NT2/D1 (cell line): Measurements from ENCODE around the gene KCNH3.

Source experiments
- DNase-seq: peaks from one replicate; pipeline ENCODE4 v3.0.0-alpha.2; 2011; ENCODE audit warnings: low read depth, low spot score
- H3K27me3 ChIP-seq: 2 replicates; pipeline ENCODE4 v1.6.0; 2011; ENCODE audit warnings: mild to moderate bottlenecking; ENCODE audit not compliant: insufficient read length, insufficient read depth
- H3K36me3 ChIP-seq: 2 replicates; pipeline ENCODE4 v1.6.1; 2011; ENCODE audit warnings: mild to moderate bottlenecking, low read length, mixed read lengths; ENCODE audit not compliant: insufficient read depth, insufficient read length
- H3K4me1 ChIP-seq: 2 replicates; pipeline ENCODE4 v1.5.1; 2011; ENCODE audit not compliant: insufficient read depth, insufficient read length
- H3K4me3 ChIP-seq: 2 replicates; pipeline ENCODE4 v1.5.1; 2011; ENCODE audit warnings: low read depth; ENCODE audit not compliant: insufficient read length
- H3K9ac ChIP-seq: 2 replicates; pipeline ENCODE4 v1.6.0; 2011; ENCODE audit warnings: low read depth; ENCODE audit not compliant: insufficient read length
- H3K9me3 ChIP-seq: 2 replicates; pipeline ENCODE4 v1.5.1; 2011; ENCODE audit warnings: mild to moderate bottlenecking, low read length; ENCODE audit not compliant: insufficient read depth
- SUZ12 ChIP-seq: IDR thresholded peaks from 2 replicates; pipeline ENCODE4 v1.6.1; 2011; ENCODE audit not compliant: insufficient read length, insufficient read depth; ENCODE audit errors: extremely low read depth
- YY1 ChIP-seq: IDR thresholded peaks from 2 replicates; pipeline ENCODE4 v1.6.1; 2011; ENCODE audit not compliant: insufficient read length, insufficient read depth
- ZNF274 ChIP-seq: IDR thresholded peaks from 2 replicates; pipeline ENCODE4 v1.6.1; 2011; ENCODE audit warnings: mild to moderate bottlenecking, low read depth, low read length

The KCNH3 gene

DNA sequence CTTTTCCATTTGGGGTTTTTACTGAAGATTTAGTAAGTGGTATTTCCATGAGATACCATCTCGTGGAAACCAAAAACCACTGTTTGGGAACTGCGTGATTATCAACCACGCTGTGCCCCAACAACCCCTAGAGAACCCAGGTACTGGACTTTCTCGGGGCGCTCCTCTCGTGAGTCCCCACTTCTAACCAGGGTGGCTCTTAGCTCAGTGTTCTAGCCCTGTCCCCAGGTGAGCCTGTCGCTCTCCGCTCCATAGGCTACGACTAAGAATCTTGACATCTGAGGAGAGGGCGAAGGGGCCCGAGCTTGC, 28.4 kb downstream of the KCNH3 start:
- H3K36me3 ChIP-seq: peaks cover 61% of the 10 kb centered on the region
- no peak for TF ChIP-seq ZNF274
- TF ChIP-seq SUZ12: no peak
- no peak for TF ChIP-seq YY1
- peak overlapping the region; percentile 91 for H3K9ac ChIP-seq
- no peaks in the 10 kb centered on the region for H3K9me3 ChIP-seq
- H3K4me3 ChIP-seq: peak overlapping the region; percentile 90
- H3K27me3 ChIP-seq: no peaks in the 10 kb centered on the region
- no peak for DNase-seq
- peaks cover 6% of the 10 kb centered on the region for H3K4me1 ChIP-seq

DNA sequence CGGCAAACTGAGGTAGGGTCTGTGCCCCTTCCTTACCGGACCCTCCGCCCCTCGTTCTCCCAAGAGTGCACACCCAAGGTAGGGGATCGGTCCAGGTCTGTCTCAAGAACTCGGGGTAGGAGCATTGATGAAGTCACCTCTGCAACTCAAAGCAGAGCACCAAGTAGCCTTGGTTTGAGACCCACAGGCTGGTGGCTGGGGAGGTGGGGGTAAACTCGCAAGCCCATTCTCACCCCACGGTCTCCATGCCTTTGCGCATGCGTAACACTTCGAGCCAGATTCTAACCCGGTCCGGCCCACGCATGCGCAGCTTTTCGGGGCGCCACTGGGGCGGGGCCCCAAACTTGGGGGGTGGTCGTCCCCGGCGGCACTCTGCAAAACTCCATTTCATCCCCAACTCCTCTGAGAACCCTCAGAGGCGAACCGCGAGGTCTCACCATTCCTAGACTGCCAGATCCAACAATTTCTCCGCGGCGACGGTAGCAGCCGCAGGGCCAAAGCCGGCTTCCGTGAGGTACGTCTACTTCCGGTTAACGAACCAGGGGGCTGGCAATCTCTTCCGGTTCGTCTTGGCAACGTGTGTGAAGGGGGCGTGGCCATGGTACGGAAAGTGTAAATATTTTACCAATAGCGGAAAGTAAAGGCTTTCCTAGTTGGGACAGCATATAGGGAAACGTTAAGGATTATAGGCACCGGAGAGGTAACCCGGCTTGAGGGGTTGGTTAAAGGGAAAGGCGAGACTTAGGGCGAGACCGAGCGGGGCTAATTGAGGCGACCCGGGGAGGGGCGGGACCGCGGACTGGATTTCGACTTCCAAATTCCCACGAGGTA, 29.0 kb downstream of the KCNH3 start, which contains the start of gene MCRS1:
Gene MCRS1, minus strand, starts transcription at position 532 of the 831 bp plus-strand sequence. CDS start 1,411 bp downstream, outside the sequence.
- Histone ChIP-seq H3K27me3 (no peaks in the 10 kb centered on the region), H3K4me3 (peak within 1 kb of the TSS; percentile 90), H3K9me3 (no peaks in the 10 kb centered on the region), H3K9ac (peak within 1 kb of the TSS; percentile 91), H3K4me1 (peaks cover 6% of the 10 kb centered on the region), H3K36me3 (peaks cover 55% of the 10 kb centered on the region)
- DNase-seq: peak; percentile 75
- TF ChIP-seq SUZ12 (no peak), YY1 (no peak)

DNA sequence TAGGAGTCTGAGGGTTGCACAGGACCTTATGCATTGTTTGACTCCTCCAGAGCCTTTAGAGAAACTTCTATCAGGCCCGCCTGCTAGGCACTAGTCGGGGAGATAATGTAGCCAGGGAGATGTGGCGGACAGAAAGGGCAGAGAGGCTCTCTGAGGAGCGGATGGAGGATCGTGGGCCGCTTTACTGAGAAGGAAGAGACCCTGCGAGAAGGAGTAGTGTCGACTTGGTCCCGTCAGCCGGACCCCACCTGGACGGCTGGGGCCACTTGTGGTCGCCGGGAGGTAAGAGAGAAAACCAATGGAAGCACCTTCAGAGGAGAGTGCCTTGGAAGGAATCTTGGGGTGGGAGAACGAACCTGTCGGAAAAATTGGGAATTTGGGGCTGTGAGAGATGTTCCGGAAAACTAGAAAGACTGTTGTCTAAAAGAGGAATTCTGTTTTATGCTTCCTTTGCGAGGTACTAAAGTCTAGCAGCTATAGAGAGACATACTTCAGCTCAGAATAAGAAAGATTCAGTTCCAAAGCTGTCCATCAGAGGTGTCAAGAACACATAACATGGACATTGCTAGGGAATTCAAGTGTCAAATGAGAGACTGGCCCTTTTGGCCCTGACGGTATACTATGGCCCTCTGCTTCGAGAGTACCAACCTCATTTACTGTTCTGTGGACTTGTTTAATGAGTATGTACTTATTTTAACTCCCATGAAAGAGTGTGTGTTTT, 29.8 kb downstream of the KCNH3 start:
- TF ChIP-seq YY1 (no peak), ZNF274 (no peak), SUZ12 (no peak)

DNA sequence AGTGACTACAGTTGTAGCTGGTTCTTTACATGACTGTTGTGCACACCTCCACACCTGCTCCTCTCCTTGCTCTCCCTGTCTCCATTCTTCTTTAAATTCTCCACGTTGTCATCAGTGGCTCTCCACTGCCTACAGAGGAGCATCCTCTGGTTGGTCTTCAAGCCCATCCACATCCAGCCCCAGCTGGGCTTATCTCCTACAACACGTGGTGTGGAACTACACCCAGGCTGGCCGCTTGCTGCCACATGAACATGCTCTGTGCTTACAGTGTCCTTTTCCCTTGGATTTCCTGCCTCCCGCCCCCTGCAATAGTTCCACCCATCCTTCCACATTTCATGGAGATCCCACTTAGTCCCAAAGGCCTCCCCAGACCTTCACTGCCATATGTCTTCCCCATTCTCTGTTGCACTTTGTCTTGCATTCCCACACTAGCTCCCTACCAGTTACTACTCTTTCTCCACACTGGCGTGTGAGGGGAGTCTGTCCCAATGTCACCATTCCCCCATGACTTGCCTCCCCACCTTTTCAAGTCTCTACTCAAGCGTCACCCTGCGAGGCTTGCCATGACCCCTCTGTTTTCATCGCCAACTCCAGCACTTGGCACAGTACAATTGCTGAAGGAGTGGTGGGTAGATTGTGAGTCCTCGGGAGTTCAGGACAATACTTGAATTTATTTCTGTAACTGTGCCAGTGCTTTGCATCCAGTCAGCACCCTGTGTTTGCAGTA, 38.9 kb downstream of the KCNH3 start:
- Histone ChIP-seq H3K9ac (no peak overlapping the region), H3K4me3 (no peak overlapping the region), H3K27me3 (no peaks in the 10 kb centered on the region), H3K4me1 (peaks cover 8% of the 10 kb centered on the region), H3K36me3 (peaks cover 27% of the 10 kb centered on the region), H3K9me3 (no peaks in the 10 kb centered on the region)
- DNase-seq: no peak
- TF ChIP-seq SUZ12 (no peak), ZNF274 (no peak), YY1 (no peak)

More for the DNA sequence above, 29.8 kb downstream of the KCNH3 start:
- H3K27me3 ChIP-seq: no peaks in the 10 kb centered on the region
- H3K9ac ChIP-seq: peak overlapping the region; percentile 91
- peaks cover 52% of the 10 kb centered on the region for H3K36me3 ChIP-seq
- peak; percentile 5 for DNase-seq
- H3K4me3 ChIP-seq: peak overlapping the region; percentile 90
- H3K9me3 ChIP-seq: no peaks in the 10 kb centered on the region
- peaks cover 6% of the 10 kb centered on the region for H3K4me1 ChIP-seq

DNA sequence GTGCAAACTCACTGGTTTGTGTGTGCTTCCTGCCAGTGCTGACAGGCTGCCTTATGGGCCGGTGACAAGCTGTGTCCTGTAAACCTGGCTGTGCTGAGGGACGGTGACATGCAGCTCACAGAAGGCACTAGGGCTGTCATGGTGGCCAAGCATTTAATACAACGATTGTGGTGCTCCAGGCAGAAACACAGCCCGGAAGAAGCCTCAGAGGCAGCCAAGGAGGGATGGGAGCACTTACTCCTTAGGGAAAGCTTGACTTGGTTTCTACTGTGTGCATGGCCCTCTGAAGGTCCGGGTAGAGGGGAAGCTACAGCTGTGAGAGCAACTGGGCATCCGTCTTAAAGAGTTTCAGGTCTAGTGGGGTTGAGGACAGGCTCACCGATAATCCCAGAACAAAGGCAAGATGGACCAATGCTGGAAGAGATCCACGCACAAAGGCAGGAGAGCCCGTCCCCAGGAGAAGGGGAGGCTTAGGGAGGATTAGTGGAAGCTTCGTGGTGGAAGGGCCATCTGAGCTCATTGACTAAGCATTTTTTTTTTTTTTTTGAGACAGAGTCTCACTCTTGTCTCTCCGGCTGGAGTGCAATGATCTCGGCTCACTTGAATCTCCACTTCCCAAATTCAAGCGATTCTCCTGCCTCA, 39.8 kb downstream of the KCNH3 start:
- no peak overlapping the region for H3K9ac ChIP-seq
- H3K27me3 ChIP-seq: no peaks in the 10 kb centered on the region
- H3K36me3 ChIP-seq: peaks cover 28% of the 10 kb centered on the region
- H3K9me3 ChIP-seq: no peaks in the 10 kb centered on the region
- peaks cover 8% of the 10 kb centered on the region for H3K4me1 ChIP-seq
- no peak for DNase-seq
- H3K4me3 ChIP-seq: no peak overlapping the region
- TF ChIP-seq SUZ12 (no peak), YY1 (no peak), ZNF274 (no peak)

DNA sequence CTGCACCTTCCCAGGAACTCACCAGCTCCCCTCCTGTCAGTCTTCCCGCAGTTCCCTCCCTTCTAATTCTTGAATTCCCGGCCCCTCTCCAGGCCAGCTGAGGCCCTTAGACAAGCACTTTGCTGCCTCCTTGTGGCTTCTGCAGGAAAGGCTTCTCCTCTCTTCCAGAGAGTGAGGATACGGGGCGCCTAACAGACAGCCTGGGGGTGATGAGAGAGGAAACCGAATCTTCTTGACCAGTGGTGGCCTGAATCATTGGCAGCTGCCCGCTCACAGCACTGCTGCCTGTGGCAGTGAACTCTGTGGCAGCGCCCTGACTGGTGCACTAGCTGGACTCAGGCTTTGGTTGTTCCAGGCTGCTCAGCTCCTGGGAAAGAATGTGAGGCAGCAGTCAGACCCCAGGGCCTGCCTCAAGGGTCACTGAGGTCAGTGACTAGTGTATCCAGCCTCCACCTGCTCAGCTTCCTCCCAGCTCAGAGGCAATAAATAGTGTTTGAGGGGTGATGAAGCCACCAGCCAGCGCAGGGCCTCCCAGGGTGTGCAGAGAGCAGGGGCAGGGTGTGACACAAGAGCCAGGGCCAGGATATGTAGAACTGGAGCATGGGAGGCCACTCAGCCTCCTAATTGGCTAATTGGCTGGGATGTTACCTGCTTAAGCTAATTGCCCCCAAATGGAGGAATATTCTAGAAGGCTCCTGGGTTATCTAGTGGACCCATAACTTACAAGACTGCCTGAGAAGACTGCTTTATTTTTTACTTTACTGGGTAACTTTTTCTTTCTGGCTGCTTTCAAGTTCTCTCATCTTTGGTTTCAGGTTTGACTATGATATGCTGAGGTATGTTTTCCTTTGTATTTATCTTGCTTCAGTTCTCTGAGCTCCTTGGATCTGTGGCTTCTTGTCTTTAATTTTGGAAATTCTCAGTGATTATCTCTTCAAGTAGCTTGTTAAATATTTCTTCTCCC, 42.0 kb downstream of the KCNH3 start:
- DNase-seq: peak; percentile 90
- Histone ChIP-seq H3K4me1 (peaks cover 14% of the 10 kb centered on the region), H3K4me3 (no peak overlapping the region), H3K9me3 (no peaks in the 10 kb centered on the region), H3K9ac (peak overlapping the region; percentile 36), H3K36me3 (peaks cover 31% of the 10 kb centered on the region), H3K27me3 (no peaks in the 10 kb centered on the region)
- TF ChIP-seq YY1 (no peak), SUZ12 (no peak), ZNF274 (no peak)
